H1 (cell line): ENCODE data around the gene ADA. TPM values are rescaled to one million over a fixed set of nuclear protein-coding genes. Genes with fewer than 3 reads are reported as not detected.
A peak's percentile ranks its signal among the peaks of the same experiment; 100 is the strongest.

Experiments used
- HDAC2 ChIP-seq, 2 experiments: fragments of 300-600 bp in 1 of 2; sonication (generic) in 1 of 2; IDR thresholded peaks; 2 replicates each; pipeline ENCODE4 v1.6.1; 2011 to 2012; ENCODE audit warnings: low read depth in 2 of 2, low read length in 2 of 2, mild to moderate bottlenecking in 2 of 2, moderate library complexity in 2 of 2, borderline replicate concordance in 1 of 2, inconsistent platforms in 1 of 2
- polyA plus RNA-seq, 7 experiments: library from polyadenylated mRNA; depleted of rRNA in 3 of 7; stranded (reverse) in 5 of 7; unstranded in 2 of 7; fragments of >200 nt in 5 of 7; fragments of 200-250 nt in 2 of 7; gene quantifications; 1 replicate in 5 of 7; 2 replicates in 1 of 7; 4 replicates in 1 of 7; pipeline versions ENCODE4 v1.2.1 to v1.2.3, GENCODE V29; 2011 to 2013; ENCODE audit warnings: missing spikeins in 2 of 7, mixed read lengths in 2 of 7
- total RNA-seq: library from RNA; stranded (reverse); fragmentation: NEBNext Ultra II Directional; extraction: Animal tissue kit (Norgen Biotek cat#: 25700); gene quantifications from 2 replicates; pipeline ENCODE4 v1.2.1, GENCODE V29; 2021

Gene ADA
- total and polyA plus RNA-seq, 2 of the 8 experiments (the other 6 are each of a cell fraction or from before 2014, with no cell fraction given) = 19.9 to 32.8 TPM

GRCh38 chr20:44643154-44643519, 8.4 kb downstream of the ADA start (continued):
- TF ChIP-seq HDAC2 (IDR thresholded peaks at IDR 0.05; ENCODE audit: borderline replicate concordance in 1 of 2, low read depth in 2 of 2, low read length in 2 of 2) = 0 out of 4 replicates have a peak, but pooled peaks of 1 of the 2 experiments have one; percentile 87
